Measurements from ENCODE around the gene EFTUD2.

DNA sequence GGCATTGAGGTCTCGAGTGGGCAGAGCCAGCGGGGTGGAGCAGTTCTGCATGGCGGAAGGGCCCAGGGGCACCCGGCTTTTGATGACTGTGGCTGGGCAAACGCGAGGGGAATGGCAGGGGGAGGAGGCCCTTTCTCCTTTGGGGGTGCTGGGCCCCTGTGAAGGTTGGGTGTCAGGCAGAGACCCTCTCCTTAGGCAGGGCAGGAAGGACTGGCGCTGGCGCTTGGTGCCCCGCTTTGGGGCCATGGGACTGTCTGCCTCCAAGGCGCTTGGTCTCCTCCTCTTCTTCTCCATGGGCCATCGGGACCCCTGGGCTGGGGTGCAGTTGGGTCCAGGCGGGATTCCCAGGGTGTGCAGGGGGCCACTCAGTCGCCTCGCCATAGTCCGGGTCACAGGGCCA, 28.9 kb upstream of the EFTUD2 start:
- TF ChIP-seq, protein P1, sequence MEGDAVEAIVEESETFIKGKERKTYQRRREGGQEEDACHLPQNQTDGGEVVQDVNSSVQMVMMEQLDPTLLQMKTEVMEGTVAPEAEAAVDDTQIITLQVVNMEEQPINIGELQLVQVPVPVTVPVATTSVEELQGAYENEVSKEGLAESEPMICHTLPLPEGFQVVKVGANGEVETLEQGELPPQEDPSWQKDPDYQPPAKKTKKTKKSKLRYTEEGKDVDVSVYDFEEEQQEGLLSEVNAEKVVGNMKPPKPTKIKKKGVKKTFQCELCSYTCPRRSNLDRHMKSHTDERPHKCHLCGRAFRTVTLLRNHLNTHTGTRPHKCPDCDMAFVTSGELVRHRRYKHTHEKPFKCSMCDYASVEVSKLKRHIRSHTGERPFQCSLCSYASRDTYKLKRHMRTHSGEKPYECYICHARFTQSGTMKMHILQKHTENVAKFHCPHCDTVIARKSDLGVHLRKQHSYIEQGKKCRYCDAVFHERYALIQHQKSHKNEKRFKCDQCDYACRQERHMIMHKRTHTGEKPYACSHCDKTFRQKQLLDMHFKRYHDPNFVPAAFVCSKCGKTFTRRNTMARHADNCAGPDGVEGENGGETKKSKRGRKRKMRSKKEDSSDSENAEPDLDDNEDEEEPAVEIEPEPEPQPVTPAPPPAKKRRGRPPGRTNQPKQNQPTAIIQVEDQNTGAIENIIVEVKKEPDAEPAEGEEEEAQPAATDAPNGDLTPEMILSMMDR (IDR thresholded peaks at IDR 0.05) = no peak
- no peak for TF ChIP-seq POLR2A (IDR thresholded peaks at IDR 0.05)
